T-helper 2 cell (primary cell): ENCODE data around the gene PFN3.

Source experiments
- DNase-seq, 5 experiments: peaks; one replicate each; pipeline versions ENCODE4 v3.0.0 to v3.0.0-alpha.2; 2012 to 2022

PFN3 gene

DNA sequence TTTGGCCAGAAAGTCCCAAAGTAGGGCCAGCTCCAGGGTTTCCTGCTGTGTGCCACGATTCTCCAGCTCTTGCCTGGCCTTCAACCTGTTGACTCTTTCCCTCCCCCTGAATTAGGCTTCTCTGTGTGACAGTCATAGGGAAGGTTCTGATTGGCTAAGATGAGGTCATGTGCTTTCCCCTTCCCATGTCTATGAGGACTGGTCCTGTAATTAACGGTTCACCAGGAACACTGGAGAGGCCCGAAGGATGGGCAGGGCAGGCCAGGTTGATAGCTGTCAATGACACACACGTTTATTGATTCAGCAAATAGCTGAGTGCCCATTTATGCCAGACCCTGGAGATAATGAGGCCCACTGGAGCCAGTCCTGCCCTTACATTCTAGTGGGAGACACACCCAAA is 37.2 kb upstream of the PFN3 start:
- DNase-seq = no peak

DNA sequence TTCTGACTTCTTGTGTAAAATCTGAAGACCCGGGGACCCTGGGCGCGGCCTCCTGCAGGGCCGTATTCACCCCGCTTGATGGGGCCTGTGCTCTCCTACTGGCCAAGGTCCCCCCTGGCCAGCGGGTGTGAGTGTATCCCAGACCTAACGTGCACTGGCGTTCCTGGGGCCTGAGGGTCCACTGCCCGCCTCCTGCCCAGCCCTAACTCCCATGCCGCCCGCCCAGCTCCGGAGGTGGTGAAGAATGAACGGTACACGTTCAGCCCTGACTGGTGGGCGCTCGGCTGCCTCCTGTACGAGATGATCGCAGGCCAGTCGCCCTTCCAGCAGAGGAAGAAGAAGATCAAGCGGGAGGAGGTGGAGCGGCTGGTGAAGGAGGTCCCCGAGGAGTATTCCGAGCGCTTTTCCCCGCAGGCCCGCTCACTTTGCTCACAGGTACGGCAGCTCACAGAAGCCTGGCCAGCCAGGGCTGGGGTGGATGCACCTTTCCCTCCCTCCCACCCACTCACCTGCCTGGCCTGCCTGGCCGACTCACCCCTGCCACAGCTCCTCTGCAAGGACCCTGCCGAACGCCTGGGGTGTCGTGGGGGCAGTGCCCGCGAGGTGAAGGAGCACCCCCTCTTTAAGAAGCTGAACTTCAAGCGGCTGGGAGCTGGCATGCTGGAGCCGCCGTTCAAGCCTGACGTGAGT is 35.5 kb upstream of the PFN3 start:
- DNase-seq = no peak

DNA sequence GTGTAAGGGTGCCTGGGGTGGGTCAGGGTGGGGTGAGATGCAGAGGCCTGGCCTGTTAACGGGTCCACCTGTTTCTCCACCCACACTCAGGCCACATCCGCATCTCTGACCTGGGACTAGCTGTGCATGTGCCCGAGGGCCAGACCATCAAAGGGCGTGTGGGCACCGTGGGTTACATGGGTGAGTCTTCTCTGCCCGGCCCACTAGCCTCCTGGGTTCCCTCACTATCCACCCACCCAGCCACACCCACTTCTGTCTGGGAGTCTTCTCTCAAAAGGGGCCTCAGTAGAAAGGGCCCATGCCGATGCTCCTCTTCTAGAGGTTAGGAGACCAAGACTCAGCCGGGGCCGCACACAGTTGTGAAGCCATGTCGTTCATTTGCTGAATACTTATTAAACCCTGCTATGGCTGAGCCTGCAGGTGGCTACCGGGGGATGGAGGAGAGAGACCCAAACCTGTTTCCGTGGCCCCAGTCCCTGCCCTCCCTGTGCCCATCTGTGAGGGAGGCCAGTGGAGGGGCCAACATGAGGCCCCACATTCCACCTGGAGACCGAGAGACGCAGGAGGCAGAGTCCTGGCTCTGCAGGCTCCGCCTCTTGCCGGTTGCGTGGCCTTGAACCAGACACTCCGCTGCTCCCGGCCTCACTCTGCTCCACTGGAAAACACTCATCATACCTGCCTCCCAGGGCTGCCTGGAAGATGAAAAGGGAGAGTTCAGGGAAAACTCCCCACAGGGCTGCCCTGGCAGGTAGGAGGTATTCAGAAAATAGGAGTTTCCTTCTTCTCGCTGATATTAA is 34.7 kb upstream of the PFN3 start:
- no peak for DNase-seq

DNA sequence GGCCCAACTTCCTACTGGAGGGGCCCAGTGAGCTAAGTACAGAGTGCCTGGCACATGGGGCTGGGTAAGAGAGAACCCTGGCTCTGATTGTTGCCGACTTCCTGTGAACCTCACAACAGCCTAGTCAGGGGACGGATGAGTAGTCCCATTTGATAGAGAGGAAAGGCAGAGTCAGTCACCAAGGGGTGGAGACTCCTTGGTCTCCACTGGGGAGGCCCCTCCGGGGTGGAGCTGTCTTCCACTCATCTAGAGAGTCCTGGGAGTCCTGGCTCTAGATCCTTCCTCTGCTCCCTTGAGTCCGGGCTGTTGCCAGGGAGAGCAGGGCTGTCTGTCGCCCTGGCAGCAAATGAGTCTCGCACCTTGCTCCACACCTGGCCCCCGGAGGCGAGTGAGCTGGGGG is 34.0 kb upstream of the PFN3 start:
- DNase-seq = peak in 4 of 5 experiments; percentile 29 to 89 (median 45)

DNA sequence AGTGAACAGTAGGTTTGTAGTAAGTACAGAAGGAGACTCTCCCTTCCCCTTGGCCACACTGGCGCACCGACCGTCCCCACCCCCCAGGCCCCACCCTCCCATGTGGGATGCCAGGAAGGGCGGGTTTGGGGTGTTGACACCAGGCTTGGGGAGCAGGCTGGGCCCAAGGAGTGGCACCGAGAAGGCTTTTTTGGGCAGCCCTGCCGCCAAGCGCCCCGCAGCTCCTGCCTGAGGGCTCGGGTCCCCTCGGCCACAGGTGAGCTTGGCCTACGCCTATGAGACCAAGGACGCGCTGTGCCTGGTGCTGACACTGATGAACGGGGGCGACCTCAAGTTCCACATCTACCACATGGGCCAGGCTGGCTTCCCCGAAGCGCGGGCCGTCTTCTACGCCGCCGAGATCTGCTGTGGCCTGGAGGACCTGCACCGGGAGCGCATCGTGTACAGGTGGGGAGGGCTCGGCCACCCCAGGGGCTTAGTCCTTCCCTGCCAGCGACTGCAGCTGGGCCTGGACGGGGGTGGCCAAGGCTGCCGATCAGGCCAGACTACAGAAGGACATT is 33.3 kb upstream of the PFN3 start:
- DNase-seq = no peak

DNA sequence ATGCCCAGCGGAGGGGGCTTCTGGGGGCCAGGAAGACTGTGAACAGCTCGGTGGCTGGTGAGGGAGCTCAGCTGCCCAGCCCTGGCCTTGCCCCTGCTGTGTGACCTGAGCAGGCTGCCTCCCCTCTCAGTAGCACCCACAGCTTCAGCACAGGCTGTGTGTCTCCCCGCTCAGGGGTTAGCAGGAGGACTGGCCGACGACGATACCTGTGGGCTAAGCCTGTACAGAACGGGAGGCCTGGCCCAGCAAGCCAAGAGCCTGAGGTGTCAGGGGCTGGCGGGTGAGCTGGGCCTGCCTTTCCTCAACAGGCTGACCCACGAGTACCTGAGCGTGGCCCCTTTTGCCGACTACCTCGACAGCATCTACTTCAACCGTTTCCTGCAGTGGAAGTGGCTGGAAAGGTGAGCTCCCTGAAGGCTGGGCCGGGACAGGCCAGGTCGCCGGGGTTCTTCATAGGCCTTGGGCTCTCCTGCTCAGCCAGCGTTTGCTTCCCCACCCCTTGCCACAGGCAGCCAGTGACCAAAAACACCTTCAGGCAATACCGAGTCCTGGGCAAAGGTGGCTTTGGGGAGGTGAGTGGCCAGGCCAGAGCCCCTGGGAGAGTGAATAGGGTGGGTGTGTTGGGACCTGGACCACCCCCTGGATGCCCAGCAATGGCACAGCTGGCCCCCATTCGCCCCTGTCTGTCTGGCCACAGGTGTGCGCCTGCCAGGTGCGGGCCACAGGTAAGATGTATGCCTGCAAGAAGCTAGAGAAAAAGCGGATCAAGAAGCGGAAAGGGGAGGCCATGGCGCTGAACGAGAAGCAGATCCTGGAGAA is 32.6 kb upstream of the PFN3 start:
- DNase-seq = no peak

DNA sequence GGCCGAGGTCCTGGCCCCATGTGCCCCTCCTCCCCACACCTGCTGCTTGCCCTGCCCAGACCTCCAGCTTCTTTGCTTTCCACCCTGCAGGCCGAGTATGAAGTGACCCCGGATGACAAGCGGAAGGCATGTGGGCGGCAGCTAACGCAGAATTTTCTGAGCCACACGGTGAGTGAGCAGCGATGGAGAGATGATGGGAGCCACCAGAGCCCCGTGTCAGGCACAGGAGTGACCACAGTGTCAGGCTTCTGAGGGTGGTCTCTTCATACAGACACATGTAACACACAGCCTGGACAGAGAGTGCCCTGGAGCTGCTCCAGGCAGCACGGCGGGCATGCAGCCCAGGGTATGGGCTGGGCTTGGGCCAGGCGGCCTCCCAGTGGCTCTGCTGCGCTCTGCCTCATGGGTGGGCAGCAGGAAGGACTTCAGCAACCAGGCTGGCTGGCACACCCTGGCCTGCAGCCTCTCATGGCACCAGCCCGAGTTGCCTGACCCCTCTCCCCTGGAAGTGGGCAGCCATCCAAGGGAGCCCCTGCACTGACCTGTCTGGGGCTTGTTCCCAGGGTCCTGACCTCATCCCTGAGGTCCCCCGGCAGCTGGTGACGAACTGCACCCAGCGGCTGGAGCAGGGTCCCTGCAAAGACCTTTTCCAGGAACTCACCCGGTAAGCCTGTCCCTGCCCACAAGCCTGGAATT is 31.8 kb upstream of the PFN3 start:
- peak in 1 of 5 experiments; percentile 48 for DNase-seq

DNA sequence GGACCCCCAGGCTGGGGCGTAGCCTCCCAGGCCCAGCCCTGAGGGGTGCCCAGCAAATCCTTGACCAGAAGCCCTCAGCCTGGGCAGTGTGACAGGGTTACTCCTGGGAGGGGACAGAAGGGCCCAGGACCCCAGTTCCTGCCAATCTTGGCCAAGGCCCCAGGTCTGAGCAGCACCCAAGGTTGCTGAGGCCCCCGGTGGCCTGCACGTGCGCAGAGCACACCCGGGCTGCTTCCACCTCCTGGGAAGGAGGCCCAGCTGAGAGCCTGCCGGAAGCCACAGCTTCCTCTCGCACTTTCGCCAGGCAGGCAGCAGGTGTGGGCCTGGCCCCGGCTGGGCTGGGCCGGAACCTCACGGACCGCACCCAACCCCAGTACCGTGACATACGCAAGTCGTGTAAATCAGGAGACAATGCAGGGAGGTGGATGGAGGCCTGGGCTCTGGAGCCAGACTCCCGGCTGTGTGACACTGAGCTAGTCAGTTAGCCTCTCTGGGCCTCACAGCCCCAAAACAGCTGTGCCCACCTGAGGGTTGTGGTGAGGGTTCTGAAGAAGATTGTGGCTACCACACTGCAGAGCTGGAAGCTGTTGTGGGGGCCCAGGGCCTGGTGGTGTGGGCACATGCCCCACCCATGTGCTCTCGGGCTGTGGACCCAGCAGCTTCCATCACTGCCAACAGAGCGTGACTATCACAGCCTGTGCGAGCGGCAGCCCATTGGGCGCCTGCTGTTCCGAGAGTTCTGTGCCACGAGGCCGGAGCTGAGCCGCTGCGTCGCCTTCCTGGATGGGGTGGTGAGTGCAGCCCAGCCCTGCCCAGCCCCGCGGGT is 31.1 kb upstream of the PFN3 start:
- peak; percentile 34 to 99 (median 67) for DNase-seq

DNA sequence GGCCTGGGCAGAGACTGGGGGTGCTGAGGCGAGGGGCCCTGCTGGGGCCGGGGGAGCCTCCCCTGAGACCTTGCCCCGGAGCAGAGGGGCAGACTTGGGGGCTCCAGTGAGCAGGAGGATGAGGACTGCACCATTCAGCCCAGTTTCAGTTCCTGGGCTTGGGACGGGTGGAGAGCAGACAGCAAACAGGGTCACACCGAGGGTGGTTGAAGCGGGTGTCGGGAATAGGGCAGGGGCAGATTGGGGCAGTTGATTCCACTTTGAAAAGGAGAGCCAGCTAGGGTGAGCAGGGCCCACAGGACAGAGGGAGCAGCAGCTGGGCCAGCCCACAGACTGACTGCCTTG is 30.5 kb upstream of the PFN3 start:
- peak in 1 of 5 experiments; percentile 53 for DNase-seq

DNA sequence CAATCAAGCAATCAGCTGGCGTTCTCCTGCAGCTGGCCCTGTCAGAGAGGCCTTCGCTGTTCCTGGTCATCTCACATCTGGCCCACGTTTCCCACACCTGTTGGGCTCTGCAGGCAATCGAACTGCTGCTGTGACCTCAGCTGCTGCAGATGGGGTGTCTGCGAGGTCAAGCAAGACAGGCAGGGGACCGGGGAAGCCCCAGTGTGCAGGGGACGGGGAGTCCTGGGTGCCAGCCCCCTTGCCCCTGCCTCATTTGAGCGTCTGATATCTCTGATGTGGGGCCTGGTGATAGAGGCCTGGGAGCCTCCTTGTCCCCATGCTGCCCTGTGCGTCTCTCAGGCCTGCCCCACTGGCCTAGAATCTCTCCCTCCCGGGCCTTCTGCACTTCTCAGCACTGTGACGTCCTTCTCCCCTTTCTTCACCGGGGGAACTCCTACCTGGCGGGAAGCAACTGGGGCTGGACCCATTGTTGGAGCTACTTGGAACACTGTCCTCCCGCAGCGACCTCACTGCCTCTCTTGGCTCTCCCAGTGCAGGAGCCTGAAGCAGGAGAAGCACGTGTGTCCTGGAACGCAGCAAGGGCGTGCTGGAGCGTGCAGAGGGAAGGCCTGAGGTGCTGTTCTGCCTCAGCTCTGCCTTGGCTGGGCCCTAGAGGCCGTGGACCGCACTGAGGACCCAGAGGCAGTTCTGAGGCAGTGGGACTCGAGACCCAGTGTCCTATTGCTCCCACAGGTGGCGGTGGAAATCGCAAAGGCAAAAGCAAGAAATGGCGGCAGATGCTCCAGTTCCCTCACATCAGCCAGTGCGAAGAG is 29.9 kb upstream of the PFN3 start:
- no peak for DNase-seq

DNA sequence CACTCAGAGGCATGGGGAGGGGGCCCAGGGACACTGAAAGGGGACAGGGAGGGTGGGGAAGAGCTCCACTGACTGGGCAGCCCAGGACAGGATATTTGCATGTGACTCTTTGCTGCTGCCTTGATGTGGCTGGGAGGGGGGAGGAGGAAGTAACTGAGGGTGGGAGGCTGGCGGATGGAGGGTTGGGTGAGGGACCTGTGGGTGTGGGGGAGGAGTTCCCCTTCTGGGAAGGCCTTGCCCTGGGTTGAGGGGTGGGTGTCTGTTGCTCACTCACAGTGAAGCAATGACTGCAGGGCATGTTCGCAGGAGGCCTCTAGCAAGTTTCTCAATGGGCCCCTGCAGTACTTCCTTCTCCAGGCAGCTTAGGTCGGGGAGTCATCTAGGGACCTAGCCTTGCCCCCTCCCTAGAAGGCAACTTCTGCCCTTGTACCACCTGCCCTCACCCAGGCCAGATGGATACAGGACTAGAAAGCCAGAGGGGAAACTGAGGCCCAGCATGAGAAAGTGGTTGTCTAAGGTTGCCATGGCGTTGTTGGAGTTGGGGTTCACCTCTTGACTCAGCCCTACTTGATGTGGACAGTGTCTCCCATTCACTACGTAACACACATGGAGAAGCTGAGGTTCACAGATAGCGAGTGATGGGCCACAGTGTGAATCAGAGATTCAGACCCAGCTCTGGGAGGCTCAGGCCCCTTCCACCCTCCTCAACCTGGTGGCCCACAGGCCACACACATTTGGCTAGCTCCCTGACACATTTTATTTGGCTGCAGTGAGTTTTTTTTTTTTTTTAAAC is 29.0 kb upstream of the PFN3 start:
- DNase-seq = peak; percentile 43 to 97 (median 77)

DNA sequence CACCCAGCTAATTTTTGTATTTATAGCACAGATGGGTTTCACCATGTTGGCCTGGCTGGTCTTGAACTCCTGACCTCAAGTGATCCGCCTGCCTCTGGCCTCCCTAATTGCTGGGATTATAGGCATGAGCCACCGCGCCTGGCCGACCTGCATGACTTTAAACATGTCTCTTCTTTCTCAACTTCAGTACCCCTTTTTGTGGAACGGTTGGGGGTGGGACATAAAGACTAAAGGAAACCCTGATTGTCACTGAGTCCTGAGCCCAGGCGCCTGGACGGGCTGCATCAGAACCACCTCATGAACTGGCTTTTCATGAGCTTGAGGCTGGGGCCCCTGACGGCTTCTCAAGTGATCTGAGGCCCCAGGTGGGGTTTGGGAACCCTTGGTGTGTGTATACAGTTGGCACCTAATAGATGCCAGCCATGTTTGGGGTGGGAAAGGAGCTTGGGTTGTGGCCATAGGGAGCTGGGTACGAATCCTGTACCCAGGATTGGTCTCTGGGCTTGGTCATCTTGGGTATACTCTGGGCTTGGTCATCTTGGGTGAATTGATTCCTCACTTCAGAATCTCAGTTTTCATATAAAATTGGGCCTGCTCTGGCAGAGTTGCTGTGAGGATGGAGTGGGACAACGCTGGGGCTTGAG is 28.2 kb upstream of the PFN3 start:
- no peak for DNase-seq

DNA sequence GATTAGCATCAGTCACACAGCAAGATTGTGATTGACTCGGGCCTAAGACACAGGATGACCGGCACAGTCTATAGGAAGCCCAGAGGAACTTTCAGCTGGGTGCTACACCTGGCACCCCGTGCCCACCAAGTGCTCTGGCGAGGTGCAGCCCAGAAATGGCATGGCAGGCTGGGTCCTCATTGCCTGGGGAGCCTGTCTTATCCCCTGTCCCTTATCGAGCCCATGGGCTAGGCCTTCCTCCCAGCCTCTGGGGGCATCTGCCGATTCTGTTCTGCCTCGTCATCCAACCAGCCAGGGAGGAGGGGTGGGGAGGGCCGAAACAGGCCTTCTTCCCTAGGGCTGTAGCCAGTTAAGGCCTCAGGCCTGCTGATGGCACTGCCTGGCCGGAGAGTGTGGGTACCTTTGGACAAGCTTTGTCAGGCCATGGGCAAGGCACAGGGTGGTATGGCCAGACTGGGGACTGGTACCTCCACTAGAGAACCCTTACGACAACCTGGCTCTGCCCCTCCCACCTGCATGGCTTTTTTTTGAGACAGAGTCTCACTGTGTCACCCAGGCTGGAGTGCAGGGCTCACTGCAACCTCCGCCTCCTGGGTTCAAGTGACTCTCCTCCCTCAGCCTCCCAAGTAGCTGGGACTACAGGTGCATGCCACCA is 27.6 kb upstream of the PFN3 start:
- peak in 1 of 5 experiments; percentile 69 for DNase-seq

DNA sequence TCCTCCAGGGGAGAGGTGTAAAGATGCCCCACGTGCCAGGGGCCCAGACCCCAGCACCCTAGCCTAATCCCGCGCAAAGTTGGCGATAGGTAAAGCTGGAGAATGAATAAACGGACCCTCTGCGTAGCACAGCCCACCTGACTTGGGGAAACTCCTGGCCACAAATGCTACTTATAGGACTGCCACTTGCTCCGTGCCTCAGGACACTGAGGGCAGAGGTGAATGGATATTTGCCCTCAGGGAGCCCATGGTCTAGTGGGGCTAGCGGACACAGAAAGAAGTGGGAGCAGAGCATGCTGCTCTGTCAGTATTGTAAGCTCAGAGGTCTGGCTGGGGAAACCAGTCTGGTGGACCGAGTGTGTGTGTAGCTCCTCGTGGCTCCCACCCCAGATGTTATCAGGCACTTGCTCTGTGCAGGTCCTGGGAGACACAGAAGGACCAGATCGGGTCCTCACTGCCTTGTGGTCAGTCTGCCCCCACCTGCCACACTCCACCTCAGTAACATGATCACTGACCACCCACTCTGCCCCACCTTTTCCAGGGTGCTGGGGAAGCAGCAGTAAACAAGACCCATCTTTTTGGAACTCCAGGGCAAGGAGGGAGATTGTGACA is 26.9 kb upstream of the PFN3 start:
- DNase-seq = peak in 1 of 5 experiments; percentile 43

DNA sequence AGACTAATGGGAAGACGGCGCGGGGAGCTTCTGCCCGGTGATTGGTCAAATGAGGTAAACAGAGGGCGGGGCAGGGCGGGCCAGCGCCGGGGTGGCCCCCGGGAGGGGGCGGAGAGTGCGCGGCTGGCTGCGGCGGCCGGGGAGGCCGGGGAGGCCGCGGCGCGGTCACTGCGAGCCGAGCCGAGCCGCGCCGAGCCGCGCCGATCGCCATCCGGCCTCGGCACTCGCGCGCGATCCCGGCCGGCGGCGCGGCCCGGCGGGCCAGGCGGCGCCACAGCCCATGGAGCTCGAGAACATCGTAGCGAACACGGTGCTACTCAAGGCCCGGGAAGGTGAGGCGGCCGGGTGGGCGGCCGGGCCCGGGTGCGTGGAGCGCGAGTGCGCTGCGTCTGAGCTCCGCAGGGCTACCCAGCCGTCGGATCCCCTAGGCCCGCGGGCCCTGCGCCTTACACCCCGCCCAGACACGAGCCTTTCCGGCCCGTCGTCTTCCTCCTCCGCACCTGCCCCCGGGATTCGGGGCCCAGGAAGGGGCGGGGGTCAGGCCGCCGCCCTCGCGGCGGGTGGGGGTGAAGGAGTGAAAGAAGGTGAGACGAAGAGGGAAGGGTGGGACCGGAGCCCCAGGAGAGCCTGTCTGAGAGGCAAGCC is 26.2 kb upstream of the PFN3 start, which contains the start of gene GRK6:
GRK6 (plus strand) TSS at position 111 of the 645 bp plus-strand sequence; CDS start at position 281, 170 bp downstream.
- peak; percentile 42 to 88 (median 64) for DNase-seq

DNA sequence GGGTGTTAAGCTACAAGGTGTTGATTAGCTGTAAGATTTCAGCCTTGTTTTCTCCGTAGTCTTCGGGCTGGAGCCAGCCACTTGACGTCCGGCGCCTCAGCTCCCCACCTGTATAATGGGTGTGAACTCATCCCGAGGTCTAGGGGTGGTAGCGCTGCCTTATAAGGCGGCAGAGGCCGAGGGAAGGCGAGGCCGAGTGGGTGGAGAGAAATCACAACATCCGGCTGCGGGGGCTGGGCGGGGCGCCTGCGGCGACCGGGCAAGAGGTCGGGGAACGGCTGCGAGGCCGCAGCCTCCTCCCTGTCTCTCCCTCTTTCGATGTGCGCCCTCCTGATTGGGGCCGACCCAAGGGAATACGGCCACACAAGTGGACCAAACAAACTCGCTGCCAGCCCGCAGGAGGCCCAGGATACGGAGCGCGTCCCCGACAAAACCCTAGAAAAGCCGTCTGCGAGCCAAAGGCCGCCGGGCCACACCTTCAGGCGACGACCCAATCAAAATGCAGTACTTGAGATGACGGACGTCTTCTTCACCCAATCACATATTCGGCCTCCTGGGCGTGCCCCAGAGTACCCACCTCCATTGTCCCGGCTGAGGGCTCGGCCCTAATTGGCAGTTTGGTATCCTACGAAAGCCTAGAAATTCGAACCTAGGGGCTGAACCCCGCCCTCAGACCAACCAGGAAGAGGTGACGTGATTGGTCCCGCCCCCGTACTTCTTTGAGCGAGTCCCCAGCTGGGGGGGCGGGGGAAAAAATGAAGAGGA is 25.5 kb upstream of the PFN3 start:
- peak; percentile 96 to 100 (median 100) for DNase-seq
